Liver (tissue), 9 donors: ENCODE data around the gene SLIT1. TPM values are rescaled to one million over a fixed set of nuclear protein-coding genes. Genes with fewer than 3 reads are reported as not detected.

Experiments used
- DNase-seq: peaks from one replicate; pipeline ENCODE4 v3.0.0-alpha.2; 2017; ENCODE audit warnings: low spot score
- H3K27ac ChIP-seq, 2 donors: one replicate each; pipeline ENCODE4 v1.7.0; 2013; ENCODE audit warnings: inconsistent platforms in 2 of 2, low read length in 2 of 2, control low read depth in 1 of 2, low read depth in 1 of 2, mild to moderate bottlenecking in 1 of 2
- H3K27me3 ChIP-seq, 4 donors: one replicate each; pipeline versions ENCODE4 v1.6.1 to v1.7.0; 2013; ENCODE audit warnings: low read length in 3 of 4, inconsistent platforms in 1 of 4, mild to moderate bottlenecking in 1 of 4, moderate library complexity in 1 of 4; ENCODE audit not compliant: control insufficient read depth in 4 of 4, insufficient read depth in 4 of 4
- H3K36me3 ChIP-seq, 4 donors: one replicate each; pipeline versions ENCODE4 v1.6.1 to v1.7.0; 2013; ENCODE audit warnings: low read length in 3 of 4, mild to moderate bottlenecking in 3 of 4, low read depth in 1 of 4, moderate library complexity in 1 of 4; ENCODE audit not compliant: control insufficient read depth in 4 of 4, insufficient read depth in 3 of 4
- H3K4me1 ChIP-seq, 4 donors: one replicate each; pipeline versions ENCODE4 v1.6.1 to v1.7.0; 2013; ENCODE audit warnings: low read length in 3 of 4, mild to moderate bottlenecking in 3 of 4, moderate library complexity in 1 of 4; ENCODE audit not compliant: control insufficient read depth in 4 of 4, insufficient read depth in 4 of 4
- H3K4me3 ChIP-seq, 3 donors: one replicate each; pipeline versions ENCODE4 v1.6.1 to v1.7.0; 2013; ENCODE audit warnings: low read length in 3 of 3, control low read depth in 1 of 3, low read depth in 1 of 3, mild to moderate bottlenecking in 1 of 3
- H3K9ac ChIP-seq, 2 donors: one replicate each; pipeline ENCODE4 v1.7.0; 2013; ENCODE audit warnings: low read length in 2 of 2, mild to moderate bottlenecking in 2 of 2, moderate library complexity in 2 of 2, control low read depth in 1 of 2, low read depth in 1 of 2
- H3K9me3 ChIP-seq, 4 donors: one replicate each; pipeline versions ENCODE4 v1.6.1 to v1.7.0; 2013; ENCODE audit warnings: low read length in 3 of 4; ENCODE audit not compliant: control insufficient read depth in 4 of 4
- FOXA1 ChIP-seq: IDR thresholded peaks from 2 replicates; pipeline ENCODE4 v1.6.1; 2016; ENCODE audit warnings: antibody characterized with exemption
- FOXA2 ChIP-seq: IDR thresholded peaks from 2 replicates; pipeline ENCODE4 v1.6.1; 2016; ENCODE audit warnings: antibody characterized with exemption
- GABPA ChIP-seq, 2 donors: IDR thresholded peaks in 1 of 2; conservative IDR thresholded peaks in 1 of 2; 2 replicates each; pipeline ENCODE4 v1.6.1; 2016; ENCODE audit warnings: antibody characterized with exemption in 2 of 2, mild to moderate bottlenecking in 1 of 2, moderate library complexity in 1 of 2
- HNF4A ChIP-seq, 2 donors: conservative IDR thresholded peaks; 2 replicates each; pipeline ENCODE4 v1.6.1; 2016; ENCODE audit warnings: antibody characterized with exemption in 2 of 2, mild to moderate bottlenecking in 2 of 2
- HNF4G ChIP-seq: IDR thresholded peaks from 2 replicates; pipeline ENCODE4 v1.6.1; 2016; ENCODE audit warnings: antibody characterized with exemption
- JUND ChIP-seq, 2 donors: IDR thresholded peaks; 2 replicates each; pipeline ENCODE4 v1.6.1; 2016; ENCODE audit warnings: antibody characterized with exemption in 2 of 2
- NR2F2 ChIP-seq: IDR thresholded peaks from 2 replicates; pipeline ENCODE4 v1.6.1; 2016; ENCODE audit warnings: antibody characterized with exemption
- RAD21 ChIP-seq, 2 donors: IDR thresholded peaks; 2 replicates each; pipeline ENCODE4 v1.6.1; 2016; ENCODE audit warnings: antibody characterized with exemption in 2 of 2, mild to moderate bottlenecking in 2 of 2
- TAF1 ChIP-seq: conservative IDR thresholded peaks from 2 replicates; pipeline ENCODE4 v1.6.1; 2016; ENCODE audit warnings: antibody characterized with exemption, mild to moderate bottlenecking
- YY1 ChIP-seq: IDR thresholded peaks from 2 replicates; pipeline ENCODE4 v1.6.1; 2016; ENCODE audit warnings: antibody characterized with exemption, mild to moderate bottlenecking
- WGBS: extraction: QIAGEN DNeasy Blood & Tissue Kit; methylation state at CpG from one replicate; pipeline ENCODE4 v1.1.7; 2013; 5-methylcytosine and 5-hydroxymethylcytosine counted together
- polyA plus RNA-seq, 2 donors: library from polyadenylated mRNA; stranded (reverse) in 1 of 2; unstranded in 1 of 2; fragments of 200-250 nt in 1 of 2; fragments of >200 nt in 1 of 2; fragmentation: Nextera tagmentation in 1 of 2; extraction: Ambion mirVana in 1 of 2; gene quantifications; one replicate each; pipeline versions ENCODE4 v1.2.1 to v1.2.3, GENCODE V29; 2013 to 2015
- total RNA-seq, 2 donors: library from RNA; depleted of rRNA; stranded (reverse); fragments of >200 nt; gene quantifications; one replicate each; pipeline ENCODE4 v1.2.3, GENCODE V29; 2014
- TF ChIP-seq, protein P1 (sequence below): IDR thresholded peaks from 2 replicates; pipeline ENCODE4 v1.6.1; 2016; ENCODE audit warnings: antibody characterized with exemption
- TF ChIP-seq, protein P2 (sequence below): IDR thresholded peaks from 2 replicates; pipeline ENCODE4 v1.6.1; 2016; ENCODE audit warnings: antibody characterized with exemption
- TF ChIP-seq, protein P3 (sequence below): fragments of 150-350 bp; IDR thresholded peaks from 2 replicates; pipeline ENCODE4 v1.5.1; 2017; ENCODE audit warnings: improper control_type of control experiment, low read depth, low read length; ENCODE audit not compliant: missing input control
- TF ChIP-seq, protein P4 (sequence below): IDR thresholded peaks from 2 replicates; pipeline ENCODE4 v1.6.1; 2016; ENCODE audit warnings: antibody characterized with exemption
- TF ChIP-seq, protein P5 (sequence below): IDR thresholded peaks from 2 replicates; pipeline ENCODE4 v1.6.1; 2016; ENCODE audit warnings: antibody characterized with exemption, mild to moderate bottlenecking
- donor health status: healthy.
- donor health status: healthy.
- donor health status: healthy.
- donor health status: healthy.
- donor health status: healthy.

Gene SLIT1
- total and polyA plus RNA-seq, 4 donors = under 0.01 to 0.14 (median 0.06) TPM

DNA sequence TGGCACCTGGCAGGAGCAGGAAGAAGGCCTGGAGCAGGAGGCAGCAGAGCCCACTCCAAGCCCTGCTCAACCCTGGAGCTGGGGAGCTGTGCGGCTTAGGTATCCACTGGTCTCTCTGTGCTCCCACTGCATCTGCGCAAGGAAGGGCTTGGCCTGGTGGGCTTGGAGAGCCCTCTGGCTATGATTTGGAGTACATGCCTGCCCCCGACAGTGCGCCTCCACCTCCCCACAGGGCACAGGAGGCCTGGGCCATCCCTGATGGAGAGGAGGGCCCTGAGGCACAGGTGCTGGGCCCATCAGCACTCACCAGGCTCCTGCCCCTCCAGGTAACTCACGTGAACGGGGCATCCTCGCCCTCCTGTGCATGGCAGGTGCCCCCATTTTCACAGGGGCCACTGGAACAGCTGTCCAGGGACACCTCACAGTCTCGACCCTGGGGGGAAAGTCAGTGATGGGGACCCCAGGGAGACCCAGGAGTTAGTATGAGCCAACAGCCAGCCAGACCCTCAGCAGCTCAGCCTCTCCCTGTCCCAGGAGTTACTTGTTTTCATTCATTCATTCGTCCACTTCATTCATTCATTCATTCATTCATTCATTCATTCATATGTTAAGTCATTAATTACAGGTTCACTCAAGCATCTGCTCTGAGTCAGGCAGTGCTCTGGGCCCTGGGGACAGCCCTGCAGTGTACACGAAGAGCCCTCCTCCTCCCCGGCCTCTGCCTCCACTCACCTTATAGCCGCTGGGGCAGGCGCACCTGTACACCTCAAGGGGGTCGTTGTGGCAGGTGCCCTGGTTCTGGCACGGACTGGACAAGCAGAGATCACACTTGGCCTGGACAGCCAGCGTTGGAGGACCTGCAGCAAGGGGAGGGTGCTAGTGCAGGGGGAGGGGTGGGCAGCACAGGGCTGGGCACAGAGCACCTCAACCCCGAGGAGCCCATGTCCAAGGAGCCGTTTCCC lies 167.2 kb downstream of the SLIT1 start:
- Histone ChIP-seq H3K9me3 (no peaks in the 10 kb centered on the region), H3K9ac (no peak overlapping the region), H3K27ac (no peak overlapping the region), H3K4me1 (no peaks in the 10 kb centered on the region), H3K27me3 (no peaks in the 10 kb centered on the region), H3K4me3 (no peak overlapping the region), H3K36me3 (no peaks in the 10 kb centered on the region)
- 89% methylated on average over 18 of the region's 18 CpGs for WGBS
- TF ChIP-seq, protein P1, sequence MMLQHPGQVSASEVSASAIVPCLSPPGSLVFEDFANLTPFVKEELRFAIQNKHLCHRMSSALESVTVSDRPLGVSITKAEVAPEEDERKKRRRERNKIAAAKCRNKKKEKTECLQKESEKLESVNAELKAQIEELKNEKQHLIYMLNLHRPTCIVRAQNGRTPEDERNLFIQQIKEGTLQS = no peak
- TF ChIP-seq HNF4A (conservative IDR thresholded peaks at IDR 0.05) = no peak
- DNase-seq = no peak

DNA sequence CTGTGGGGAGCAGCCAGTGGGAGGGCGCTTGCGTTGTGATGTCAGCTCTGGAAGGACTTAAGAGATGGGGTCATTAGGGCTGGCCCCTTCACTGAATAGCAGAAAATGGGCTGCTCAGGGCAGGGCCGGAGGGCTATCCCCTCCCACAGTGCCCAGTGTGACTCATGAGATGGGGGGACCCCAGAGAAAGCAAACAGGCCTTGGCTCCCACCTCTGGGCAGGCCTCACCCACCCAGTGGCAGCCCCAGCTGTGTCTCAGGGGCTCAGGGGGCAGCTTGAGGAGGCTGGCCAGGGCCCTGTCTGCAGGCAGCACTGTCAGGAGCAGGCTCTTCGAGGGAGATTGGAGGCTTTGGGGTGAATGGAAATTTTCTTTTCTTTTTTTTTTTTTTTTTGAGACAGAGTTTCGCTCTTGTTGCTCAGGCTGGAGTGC lies 168.3 kb downstream of the SLIT1 start:
- Histone ChIP-seq H3K4me3 (no peak overlapping the region), H3K36me3 (no peaks in the 10 kb centered on the region), H3K27me3 (no peaks in the 10 kb centered on the region), H3K9ac (no peak overlapping the region), H3K9me3 (no peaks in the 10 kb centered on the region), H3K27ac (no peak overlapping the region), H3K4me1 (no peaks in the 10 kb centered on the region)
- TF ChIP-seq, protein P2, sequence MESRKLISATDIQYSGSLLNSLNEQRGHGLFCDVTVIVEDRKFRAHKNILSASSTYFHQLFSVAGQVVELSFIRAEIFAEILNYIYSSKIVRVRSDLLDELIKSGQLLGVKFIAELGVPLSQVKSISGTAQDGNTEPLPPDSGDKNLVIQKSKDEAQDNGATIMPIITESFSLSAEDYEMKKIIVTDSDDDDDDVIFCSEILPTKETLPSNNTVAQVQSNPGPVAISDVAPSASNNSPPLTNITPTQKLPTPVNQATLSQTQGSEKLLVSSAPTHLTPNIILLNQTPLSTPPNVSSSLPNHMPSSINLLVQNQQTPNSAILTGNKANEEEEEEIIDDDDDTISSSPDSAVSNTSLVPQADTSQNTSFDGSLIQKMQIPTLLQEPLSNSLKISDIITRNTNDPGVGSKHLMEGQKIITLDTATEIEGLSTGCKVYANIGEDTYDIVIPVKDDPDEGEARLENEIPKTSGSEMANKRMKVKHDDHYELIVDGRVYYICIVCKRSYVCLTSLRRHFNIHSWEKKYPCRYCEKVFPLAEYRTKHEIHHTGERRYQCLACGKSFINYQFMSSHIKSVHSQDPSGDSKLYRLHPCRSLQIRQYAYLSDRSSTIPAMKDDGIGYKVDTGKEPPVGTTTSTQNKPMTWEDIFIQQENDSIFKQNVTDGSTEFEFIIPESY = no peak
- TF ChIP-seq FOXA1 (no peak), HNF4A (conservative IDR thresholded peaks at IDR 0.05) (no peak), RAD21 (IDR thresholded peaks at IDR 0.05) (no peak), NR2F2 (no peak), TAF1 (no peak), HNF4G (no peak), FOXA2 (no peak), GABPA (IDR thresholded peaks at IDR 0.05 in 1 of 2, conservative IDR thresholded peaks at IDR 0.05 in 1 of 2) (no peak), JUND (IDR thresholded peaks at IDR 0.05) (no peak), YY1 (no peak)
- TF ChIP-seq, protein P3, sequence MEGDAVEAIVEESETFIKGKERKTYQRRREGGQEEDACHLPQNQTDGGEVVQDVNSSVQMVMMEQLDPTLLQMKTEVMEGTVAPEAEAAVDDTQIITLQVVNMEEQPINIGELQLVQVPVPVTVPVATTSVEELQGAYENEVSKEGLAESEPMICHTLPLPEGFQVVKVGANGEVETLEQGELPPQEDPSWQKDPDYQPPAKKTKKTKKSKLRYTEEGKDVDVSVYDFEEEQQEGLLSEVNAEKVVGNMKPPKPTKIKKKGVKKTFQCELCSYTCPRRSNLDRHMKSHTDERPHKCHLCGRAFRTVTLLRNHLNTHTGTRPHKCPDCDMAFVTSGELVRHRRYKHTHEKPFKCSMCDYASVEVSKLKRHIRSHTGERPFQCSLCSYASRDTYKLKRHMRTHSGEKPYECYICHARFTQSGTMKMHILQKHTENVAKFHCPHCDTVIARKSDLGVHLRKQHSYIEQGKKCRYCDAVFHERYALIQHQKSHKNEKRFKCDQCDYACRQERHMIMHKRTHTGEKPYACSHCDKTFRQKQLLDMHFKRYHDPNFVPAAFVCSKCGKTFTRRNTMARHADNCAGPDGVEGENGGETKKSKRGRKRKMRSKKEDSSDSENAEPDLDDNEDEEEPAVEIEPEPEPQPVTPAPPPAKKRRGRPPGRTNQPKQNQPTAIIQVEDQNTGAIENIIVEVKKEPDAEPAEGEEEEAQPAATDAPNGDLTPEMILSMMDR = no peak
- TF ChIP-seq, protein P4, sequence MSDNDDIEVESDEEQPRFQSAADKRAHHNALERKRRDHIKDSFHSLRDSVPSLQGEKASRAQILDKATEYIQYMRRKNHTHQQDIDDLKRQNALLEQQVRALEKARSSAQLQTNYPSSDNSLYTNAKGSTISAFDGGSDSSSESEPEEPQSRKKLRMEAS = no peak
- TF ChIP-seq, protein P5, sequence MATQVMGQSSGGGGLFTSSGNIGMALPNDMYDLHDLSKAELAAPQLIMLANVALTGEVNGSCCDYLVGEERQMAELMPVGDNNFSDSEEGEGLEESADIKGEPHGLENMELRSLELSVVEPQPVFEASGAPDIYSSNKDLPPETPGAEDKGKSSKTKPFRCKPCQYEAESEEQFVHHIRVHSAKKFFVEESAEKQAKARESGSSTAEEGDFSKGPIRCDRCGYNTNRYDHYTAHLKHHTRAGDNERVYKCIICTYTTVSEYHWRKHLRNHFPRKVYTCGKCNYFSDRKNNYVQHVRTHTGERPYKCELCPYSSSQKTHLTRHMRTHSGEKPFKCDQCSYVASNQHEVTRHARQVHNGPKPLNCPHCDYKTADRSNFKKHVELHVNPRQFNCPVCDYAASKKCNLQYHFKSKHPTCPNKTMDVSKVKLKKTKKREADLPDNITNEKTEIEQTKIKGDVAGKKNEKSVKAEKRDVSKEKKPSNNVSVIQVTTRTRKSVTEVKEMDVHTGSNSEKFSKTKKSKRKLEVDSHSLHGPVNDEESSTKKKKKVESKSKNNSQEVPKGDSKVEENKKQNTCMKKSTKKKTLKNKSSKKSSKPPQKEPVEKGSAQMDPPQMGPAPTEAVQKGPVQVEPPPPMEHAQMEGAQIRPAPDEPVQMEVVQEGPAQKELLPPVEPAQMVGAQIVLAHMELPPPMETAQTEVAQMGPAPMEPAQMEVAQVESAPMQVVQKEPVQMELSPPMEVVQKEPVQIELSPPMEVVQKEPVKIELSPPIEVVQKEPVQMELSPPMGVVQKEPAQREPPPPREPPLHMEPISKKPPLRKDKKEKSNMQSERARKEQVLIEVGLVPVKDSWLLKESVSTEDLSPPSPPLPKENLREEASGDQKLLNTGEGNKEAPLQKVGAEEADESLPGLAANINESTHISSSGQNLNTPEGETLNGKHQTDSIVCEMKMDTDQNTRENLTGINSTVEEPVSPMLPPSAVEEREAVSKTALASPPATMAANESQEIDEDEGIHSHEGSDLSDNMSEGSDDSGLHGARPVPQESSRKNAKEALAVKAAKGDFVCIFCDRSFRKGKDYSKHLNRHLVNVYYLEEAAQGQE = no peak
- TF ChIP-seq, protein P1 = no peak
- DNase-seq = no peak
- 96% methylated on average over 5 of the region's 5 CpGs for WGBS
